ENCODE data around the gene FBXL7. TPM values are rescaled to one million over a fixed set of nuclear protein-coding genes. Genes with fewer than 3 reads are reported as not detected.
"Not testable (repeated sequence)": the region's sequence is repeated elsewhere in the genome, so short reads cannot be mapped to it uniquely, and the experiment has no call there.

Gene FBXL7
- total RNA-seq, 1 experiment from 2014 or later, result 3.1 TPM

DNA sequence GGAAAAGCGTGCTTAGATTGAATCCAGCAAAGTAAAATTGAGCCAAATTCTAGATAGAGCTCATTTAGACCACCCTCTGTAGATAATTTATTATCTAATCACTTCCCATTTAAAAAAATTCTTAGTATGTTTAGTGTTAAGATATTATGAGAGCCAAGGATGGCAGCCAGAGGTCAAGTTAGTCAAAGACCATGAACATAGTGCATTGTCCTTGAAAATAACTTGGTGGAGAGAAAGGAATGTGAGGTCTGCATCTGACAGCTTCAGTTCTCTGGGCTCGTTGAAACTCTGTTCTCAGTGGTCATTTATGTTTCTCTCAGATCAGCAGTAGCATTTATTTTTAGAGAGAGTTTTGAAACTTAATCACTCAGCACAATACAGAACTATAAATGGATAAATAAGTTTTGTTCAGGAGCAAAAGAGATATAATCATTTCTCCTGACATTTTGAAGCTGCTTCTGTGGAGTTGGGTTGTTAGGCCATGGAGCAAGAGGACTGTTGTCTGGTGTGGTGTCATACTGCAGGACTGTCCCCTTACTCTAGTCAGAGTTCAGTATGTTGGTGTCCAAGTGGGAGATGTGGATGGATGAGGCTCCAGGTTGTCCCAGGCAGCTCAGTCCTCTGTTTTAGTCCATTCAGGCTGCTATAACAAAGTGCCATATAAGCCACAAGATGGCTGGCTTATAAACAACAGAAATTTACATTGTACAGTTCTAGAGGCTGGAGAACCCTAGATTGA, 337.7 kb downstream of the FBXL7 start:
- no peak for DNase-seq (ENCODE audit: low read depth)
- in situ Hi-C loops (cut with HindIII; ENCODE audit: low pct_unique_long_range_greater_than_20kb, low sequenced_read_pairs), result no loop called here

DNA sequence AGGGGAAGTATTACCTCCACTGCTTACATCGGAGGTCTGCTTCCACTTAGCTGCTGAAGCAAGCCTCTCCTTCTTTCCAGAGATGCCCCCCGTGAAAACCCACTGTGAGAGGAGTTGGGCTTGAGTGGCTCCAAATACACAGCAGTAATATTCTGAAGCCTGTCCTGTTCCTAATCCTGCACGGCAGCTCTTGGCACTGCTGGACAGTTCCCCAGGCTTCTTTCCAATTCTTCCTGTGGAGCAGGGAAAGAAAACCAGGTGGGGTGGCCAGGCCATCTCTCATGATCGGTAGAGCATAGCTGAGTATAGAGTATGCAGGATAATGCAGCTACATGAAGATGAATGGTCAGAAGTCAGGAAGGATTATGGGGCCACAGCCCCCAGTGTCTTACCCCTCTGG, 344.3 kb downstream of the FBXL7 start:
- in situ Hi-C loops (cut with HindIII; ENCODE audit: low pct_unique_long_range_greater_than_20kb, low sequenced_read_pairs), result no loop called here
- DNase-seq (ENCODE audit: low read depth), result no peak

DNA sequence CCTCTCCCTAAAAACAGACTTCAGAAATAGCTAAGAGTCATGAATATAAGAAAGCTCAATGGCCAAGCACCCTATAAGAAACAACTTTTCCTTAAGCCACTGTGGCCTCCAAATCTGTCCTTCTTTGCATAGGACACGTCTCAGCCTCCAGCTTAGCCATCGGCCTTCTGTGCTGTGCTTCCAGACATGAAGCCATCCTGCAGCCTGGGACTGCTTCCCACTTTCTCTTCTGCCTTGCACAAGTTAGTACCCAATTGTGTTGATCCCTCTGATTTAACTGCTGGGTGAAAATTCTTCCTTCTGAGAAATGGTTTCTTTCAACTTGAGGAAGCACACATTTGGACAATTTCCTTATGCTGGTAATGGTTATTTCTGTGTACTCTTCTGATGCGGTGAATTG, 344.9 kb downstream of the FBXL7 start:
- in situ Hi-C loops (cut with HindIII; ENCODE audit: low pct_unique_long_range_greater_than_20kb, low sequenced_read_pairs), result no loop called here
- DNase-seq (ENCODE audit: low read depth), result no peak

DNA sequence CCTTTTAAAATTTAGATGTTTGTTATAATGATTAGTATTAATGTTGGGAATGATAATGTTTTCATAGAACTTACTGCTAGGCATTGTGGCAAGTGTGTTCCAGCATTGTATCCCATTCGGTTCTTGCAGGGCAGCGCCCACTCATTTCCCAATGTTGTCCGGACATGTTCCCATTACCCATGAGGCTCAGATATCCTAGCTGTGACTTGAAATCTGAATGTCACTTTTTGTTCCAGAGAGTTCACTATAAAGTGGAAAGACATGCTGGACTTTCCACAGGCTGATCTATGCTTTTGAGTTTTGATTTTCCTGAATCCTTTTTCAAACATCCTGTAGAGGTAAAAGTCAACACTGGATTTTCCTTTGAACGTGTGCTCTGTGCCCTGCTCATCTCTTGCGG, 350.6 kb downstream of the FBXL7 start:
- no peak for DNase-seq (ENCODE audit: low read depth)
- in situ Hi-C loops (cut with HindIII; ENCODE audit: low pct_unique_long_range_greater_than_20kb, low sequenced_read_pairs), result no loop called here

DNA sequence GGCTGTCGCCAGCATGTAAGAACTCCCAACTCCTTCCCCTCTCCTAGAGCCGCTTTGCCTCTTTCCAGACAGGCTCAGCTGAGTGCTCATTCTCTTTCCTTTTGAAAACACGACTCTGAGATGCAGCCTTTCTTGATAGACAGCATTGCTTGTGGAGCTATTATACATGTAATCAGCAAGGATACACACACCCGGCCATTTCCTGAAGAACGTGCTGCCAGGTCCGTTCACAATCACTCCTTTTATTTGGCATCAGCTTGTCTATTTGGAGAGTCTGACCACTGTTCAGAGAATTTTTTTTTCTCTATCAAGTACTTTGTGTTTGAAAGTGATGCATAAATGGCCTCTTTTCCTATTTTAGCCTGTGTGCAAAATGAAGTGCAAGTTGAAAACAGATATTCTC, 351.0 kb downstream of the FBXL7 start:
- no peak for DNase-seq (ENCODE audit: low read depth)
- in situ Hi-C loops (cut with HindIII; ENCODE audit: low pct_unique_long_range_greater_than_20kb, low sequenced_read_pairs), result no loop called here

DNA sequence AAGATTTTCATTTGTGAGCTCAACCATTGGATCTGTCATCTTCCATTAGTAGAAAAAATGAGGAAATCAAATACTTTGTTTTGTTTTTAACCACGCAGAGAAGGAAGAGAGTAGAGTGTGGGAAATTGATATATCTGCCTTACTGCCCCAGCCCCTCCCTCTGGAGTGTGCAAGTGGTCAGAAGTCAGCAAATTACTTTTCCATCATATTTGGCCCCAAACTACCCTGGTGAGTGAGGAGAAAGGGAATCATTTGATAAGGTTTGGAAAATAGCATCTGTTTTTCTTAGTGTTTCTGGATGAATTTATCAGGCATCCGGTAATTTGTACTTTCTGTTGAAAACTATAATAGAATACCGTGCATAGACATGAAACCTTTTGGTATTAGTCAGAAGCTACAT, 352.2 kb downstream of the FBXL7 start:
- no peak for DNase-seq (ENCODE audit: low read depth)
- in situ Hi-C loops (cut with HindIII; ENCODE audit: low pct_unique_long_range_greater_than_20kb, low sequenced_read_pairs), result no loop called here

DNA sequence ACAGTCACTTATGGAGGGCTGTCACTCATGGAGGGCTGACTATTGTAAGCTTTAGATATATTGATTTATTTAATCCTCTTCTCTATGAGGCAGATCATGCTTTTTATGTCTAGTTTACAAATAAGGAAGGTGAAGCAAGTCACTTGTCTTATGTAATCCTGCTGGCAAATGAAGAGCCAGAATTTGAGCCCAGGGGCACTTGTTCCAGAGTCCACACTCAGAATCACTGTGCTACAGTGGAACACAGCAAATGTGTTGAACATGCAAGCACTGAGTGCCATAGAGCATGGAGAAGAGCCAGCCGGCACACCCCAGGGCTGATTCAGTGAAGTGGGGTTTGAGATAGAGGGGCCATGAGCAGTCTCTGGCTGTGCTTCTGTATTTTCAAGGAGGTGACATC, 353.0 kb downstream of the FBXL7 start:
- in situ Hi-C loops (cut with HindIII; ENCODE audit: low pct_unique_long_range_greater_than_20kb, low sequenced_read_pairs), result no loop called here
- DNase-seq (ENCODE audit: low read depth), result no peak

DNA sequence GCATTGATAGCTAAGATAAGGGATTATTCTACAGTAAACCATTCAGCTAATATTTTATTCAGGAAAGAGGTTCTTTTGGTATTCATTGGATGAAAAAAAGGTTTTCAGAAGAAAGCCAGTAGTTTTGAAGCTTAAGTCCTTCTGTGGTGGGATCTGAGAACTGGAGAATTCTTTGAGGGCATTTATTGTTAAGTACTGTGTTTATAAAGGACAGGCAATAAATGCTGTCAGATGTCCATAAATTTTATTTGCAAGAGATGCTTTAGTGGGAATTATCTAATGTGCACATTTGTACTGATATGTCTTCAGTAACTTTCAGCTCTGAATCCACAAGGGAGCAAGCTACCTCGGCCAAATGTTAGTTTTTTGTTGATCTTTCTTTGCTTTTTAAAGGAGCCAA, 358.3 kb downstream of the FBXL7 start:
- in situ Hi-C loops (cut with HindIII; ENCODE audit: low pct_unique_long_range_greater_than_20kb, low sequenced_read_pairs), result no loop called here
- DNase-seq (ENCODE audit: low read depth), result no peak

DNA sequence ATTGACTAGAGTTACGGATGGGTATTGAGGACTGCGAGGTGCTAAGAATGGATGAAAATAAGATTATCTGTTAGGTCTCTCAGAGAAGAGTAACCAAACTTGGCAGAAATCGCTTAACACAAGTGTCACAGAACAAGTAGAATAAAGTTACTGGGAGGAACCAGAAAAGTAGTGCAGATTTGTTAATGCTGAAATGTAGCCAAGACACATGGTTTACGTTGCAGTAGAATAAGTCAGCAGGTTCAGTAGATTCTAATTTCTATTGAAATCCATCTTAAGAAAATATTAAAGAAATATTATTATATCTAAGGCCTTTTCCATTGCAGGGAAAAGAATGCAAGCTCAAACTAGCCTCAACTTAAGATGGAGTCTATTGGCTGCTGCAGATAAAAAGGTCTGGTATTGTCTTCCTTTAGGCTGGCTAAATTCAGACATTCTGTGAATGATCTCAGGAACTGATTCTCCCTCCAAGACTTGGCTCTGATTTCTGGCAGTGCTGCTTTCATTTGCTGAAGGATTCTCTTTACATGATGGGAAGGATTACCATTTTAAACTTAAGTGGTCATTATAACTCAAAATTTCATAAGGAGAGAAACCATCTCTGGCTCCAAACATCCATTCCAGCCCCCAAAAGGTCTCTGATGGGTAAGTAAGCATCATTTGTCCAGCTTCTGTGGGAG, 364.7 kb downstream of the FBXL7 start:
- in situ Hi-C loops (cut with HindIII; ENCODE audit: low pct_unique_long_range_greater_than_20kb, low sequenced_read_pairs), result no loop called here
- no peak for DNase-seq (ENCODE audit: low read depth)

DNA sequence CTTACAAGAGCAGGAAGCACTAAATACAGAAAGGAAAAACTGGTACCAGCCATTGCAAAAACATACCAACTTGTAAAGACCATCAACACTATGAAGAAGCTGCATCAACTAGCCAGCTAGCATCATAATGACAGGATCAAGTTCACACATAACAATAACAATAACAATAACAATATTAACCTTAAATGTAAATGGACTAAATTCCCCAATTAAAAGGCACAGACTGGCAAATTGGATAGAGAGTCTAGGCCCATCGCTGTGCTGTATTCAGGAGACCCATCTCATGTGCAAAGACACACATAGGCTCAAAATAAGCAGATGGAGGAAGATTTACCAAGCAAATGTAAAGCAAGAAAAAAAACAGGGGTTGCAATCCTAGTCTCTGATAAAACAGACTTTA, 372.3 kb downstream of the FBXL7 start:
- DNase-seq (ENCODE audit: low read depth); in situ Hi-C loops (cut with HindIII; ENCODE audit: low pct_unique_long_range_greater_than_20kb, low sequenced_read_pairs): not testable (repeated sequence)

DNA sequence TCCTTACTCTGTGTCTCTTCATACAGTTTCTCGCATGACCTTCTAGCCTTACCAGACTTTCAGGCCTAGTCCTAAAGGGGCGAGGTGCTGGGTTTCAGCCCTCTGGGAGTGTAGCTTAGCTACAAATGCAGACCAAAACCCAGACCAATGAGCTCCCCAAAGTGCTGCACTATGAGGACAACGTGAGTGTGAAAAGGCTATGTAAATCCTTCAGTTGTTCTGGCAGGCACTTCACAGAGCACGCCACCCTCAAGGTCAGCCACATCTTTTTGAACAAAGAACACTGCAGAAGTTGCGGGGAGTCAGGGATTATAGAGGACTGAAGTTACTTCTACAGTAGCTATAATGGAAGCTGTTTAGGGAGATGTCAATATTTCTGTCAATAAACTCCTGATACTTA, 377.9 kb downstream of the FBXL7 start:
- DNase-seq (ENCODE audit: low read depth), result no peak
- in situ Hi-C loops (cut with HindIII; ENCODE audit: low pct_unique_long_range_greater_than_20kb, low sequenced_read_pairs), result no loop called here

DNA sequence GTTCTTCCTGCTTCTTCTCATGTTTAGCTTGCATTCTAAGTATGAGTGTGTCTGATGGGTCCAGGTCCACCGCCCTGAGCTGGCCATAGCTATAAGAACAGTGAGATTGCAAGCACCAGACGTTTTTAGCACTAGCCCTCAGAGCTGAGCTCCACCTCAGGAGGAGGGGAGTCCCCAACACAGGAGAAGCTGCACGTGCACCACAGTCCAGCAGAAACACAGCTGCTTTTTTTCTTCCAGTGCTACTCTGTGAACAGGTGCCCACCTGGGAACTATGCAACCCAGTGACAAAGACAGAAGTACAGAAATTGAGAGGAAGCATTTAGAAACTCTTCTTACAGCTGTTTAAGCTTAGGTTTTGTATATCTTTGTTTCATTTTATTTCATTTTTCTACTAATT, 380.2 kb downstream of the FBXL7 start:
- in situ Hi-C loops (cut with HindIII; ENCODE audit: low pct_unique_long_range_greater_than_20kb, low sequenced_read_pairs), result no loop called here
- no peak for DNase-seq (ENCODE audit: low read depth)

DNA sequence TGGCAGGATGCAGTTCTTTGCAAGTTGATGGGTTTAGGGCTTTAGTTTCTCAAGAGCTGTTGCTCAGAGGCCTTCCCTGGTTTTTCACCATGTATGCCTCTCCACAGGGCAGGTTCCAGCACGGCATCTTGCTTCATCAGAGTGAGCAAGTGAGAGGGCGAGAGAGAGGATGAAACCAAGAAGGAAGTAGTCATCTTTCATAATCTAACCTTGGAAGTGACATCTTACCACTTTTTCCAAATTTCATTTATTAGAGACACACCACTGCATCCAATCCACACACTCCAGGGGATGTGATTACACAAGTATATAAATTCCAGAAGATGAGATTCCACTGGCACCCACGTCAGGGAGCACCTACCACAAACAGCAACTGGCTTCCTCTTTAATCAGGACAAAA, 385.2 kb downstream of the FBXL7 start:
- no peak for DNase-seq (ENCODE audit: low read depth)
- in situ Hi-C loops (cut with HindIII; ENCODE audit: low pct_unique_long_range_greater_than_20kb, low sequenced_read_pairs), result no loop called here

DNA sequence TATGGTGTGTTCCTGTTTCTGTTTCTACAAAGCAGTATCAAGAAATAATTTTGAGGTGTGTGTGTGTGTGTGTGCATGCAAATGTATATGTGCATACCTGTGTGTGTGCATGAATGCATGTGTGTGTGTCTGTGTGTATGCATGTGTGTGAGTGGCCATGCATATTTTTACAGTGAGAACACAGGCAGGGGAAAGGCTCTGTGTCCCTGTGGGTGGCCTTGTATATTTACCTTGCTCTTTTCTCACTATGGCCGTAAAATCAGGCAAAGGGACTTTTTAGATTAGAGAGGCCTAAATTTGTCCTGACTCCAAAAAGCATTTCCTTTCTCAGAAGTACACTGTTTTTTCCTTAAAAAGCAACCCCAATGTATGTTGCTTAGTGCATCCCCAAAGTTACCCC, 386.2 kb downstream of the FBXL7 start:
- in situ Hi-C loops (cut with HindIII; ENCODE audit: low pct_unique_long_range_greater_than_20kb, low sequenced_read_pairs), result no loop called here
- no peak for DNase-seq (ENCODE audit: low read depth)

DNA sequence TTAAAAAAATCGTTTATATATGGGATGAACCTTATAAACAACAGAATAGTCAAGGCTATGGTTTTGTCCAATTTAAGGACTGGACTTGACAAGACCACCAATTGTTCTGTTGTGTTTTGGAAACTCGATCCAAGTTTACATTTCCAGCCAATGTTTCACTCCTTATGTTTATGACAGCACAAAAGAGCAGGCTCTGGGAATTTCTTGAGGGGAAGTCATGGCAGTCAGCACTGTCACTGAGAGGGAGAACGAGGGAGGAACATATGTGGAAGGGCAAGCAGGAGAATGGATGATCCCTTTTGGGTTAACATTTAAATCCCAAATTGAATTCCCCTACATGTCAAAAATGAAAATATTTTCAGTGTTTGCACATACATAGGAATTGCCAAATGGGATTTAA, 387.1 kb downstream of the FBXL7 start:
- no peak for DNase-seq (ENCODE audit: low read depth)
- in situ Hi-C loops (cut with HindIII; ENCODE audit: low pct_unique_long_range_greater_than_20kb, low sequenced_read_pairs), result no loop called here

DNA sequence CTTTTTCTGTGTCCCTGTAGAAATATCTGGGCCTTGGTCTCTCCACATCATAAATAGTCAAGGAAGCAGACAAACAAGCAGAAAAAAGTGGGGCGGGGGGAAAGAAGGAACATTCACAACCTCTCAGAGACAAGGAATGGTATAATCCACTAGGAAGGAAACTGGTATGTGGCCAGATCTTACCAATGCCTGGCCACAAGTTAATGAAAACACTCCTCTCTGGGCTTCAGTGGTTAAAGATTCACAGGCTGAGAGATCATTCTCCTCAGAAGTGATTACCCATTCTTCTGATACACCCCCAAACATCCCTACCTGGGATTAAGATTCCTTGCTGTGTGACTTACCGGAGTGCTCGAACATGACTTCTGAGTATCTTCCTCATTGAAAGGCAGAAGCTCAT, 389.0 kb downstream of the FBXL7 start:
- in situ Hi-C loops (cut with HindIII; ENCODE audit: low pct_unique_long_range_greater_than_20kb, low sequenced_read_pairs), result no loop called here
- no peak for DNase-seq (ENCODE audit: low read depth)

DNA sequence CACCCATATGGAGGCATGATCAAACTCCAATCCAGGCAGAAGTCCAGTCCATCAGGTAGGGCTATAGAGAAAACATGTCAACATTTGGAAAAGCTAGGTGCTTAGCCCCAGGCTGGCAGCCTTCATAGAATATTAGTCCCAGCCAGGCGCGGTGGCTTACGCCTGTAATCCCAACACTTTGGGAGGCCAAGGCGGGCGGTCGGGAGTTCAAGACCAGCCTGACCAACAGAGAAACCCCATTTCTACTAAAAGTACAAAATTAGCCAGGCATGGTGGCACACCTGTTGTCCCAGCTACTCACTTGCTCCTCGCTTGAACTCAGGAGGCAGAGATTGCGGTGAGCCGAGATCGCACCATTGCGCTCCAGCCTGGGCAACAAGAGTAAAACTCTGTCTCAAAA, 393.9 kb downstream of the FBXL7 start:
- no peak for DNase-seq (ENCODE audit: low read depth)
- in situ Hi-C loops (cut with HindIII; ENCODE audit: low pct_unique_long_range_greater_than_20kb, low sequenced_read_pairs), result no loop called here

DNA sequence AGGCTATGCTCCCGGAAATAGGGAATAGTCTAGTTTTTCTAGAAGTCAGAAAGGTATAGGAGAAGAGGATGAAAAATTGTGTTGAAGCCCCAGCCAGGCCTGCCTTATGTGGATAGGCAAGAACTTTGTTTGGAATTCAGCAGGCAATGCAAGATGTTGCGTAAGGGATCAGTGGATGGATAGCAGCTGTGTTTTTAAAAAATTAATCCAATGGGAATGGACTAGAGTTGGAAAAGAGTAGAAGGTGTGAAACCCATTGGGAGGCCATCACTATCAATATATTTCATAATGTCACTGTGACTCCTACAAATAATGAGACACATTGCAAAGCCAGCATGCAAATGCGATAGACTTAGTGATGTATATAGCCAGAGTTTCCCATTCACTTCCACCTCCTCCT, 397.7 kb downstream of the FBXL7 start:
- in situ Hi-C loops (cut with HindIII; ENCODE audit: low pct_unique_long_range_greater_than_20kb, low sequenced_read_pairs), result no loop called here
- no peak for DNase-seq (ENCODE audit: low read depth)

DNA sequence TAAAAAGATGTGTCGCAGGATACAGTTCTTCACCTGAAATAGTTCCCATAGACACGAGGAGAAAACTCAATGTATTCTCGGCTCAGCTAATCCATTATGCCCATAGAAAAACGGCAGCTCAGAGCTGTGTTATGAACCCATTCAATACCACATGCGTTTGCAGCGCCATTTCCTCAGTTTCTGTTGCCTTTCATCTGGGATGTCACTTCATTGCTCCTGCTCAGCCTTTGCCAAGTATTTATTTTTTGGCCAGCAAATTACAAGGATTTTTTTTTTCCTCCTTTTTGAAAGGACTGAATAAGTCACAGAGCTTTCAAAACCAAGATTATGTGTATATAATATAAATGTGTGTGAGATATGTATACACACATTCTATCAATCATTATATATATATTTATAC, 398.7 kb downstream of the FBXL7 start:
- in situ Hi-C loops (cut with HindIII; ENCODE audit: low pct_unique_long_range_greater_than_20kb, low sequenced_read_pairs), result no loop called here

DNA sequence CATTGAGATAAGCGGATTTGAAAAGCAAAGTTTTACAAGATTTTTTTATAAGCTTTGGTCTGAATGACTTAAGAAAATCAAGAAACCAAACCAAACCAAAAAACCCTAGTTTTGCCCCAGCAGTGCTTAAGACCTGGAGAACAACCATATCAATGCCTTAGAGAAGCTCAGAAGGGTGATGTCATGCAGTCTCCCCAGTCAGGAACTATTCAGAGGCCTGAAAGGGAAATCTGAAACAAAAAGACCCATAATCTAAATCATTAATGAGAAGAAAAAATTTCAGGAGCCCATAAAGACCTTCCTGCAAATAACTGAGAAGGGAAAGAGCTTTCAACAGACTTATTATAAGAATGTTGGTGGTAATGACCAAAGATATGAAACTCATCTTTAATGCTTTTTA, 399.5 kb downstream of the FBXL7 start:
- in situ Hi-C loops (cut with HindIII; ENCODE audit: low pct_unique_long_range_greater_than_20kb, low sequenced_read_pairs), result no loop called here
- DNase-seq (ENCODE audit: low read depth), result no peak

More for the DNA sequence above, 398.7 kb downstream of the FBXL7 start:
- DNase-seq (ENCODE audit: low read depth), result no peak

All from Caki2 (cell line).